Calu3 (cell line): ENCODE data around the gene CLEC4M. TPM values are rescaled to one million over a fixed set of nuclear protein-coding genes. Genes with fewer than 3 reads are reported as not detected.
"Not testable (repeated sequence)": the region's sequence is repeated elsewhere in the genome, so short reads cannot be mapped to it uniquely, and the experiment has no call there.

Experiments used
- BruUV-seq: library from RNA; stranded (reverse); fragments of 400-500 nt; replicated peaks from 2 replicates; lab custom pipeline; 2021; lab: Mats Ljungman, UMichigan
- CTCF ChIA-PET: fragments of 300-600 bp; sonication (Branson Sonifier 250); formaldehyde crosslinking; loops from one replicate; lab custom pipeline; 2022; ENCODE audit warnings: antibody characterized with exemption; lab: Charles Lee
- DNase-seq: peaks from one replicate; pipeline ENCODE4 v3.0.0; 2022
- H3K27ac Mint-ChIP-seq: one replicate; pipeline ENCODE4 v1.8.0; 2022; ENCODE audit warnings: mixed read lengths; ENCODE audit not compliant: unreplicated experiment
- H3K27me3 Mint-ChIP-seq: one replicate; pipeline ENCODE4 v1.8.0; 2022; ENCODE audit warnings: mixed read lengths; ENCODE audit not compliant: unreplicated experiment
- H3K36me3 Mint-ChIP-seq: one replicate; pipeline ENCODE4 v1.8.0; 2022; ENCODE audit warnings: mild to moderate bottlenecking, moderate library complexity, mixed read lengths; ENCODE audit not compliant: insufficient read depth, unreplicated experiment
- H3K4me1 Mint-ChIP-seq: one replicate; pipeline ENCODE4 v1.8.0; 2022; ENCODE audit warnings: mild to moderate bottlenecking, low read depth, mixed read lengths; ENCODE audit not compliant: unreplicated experiment
- H3K4me3 Mint-ChIP-seq: one replicate; pipeline ENCODE4 v1.8.0; 2022; ENCODE audit warnings: mild to moderate bottlenecking, low read depth, moderate library complexity, mixed read lengths; ENCODE audit not compliant: unreplicated experiment
- H3K9me3 Mint-ChIP-seq: one replicate; pipeline ENCODE4 v1.8.0; 2022; ENCODE audit warnings: low read depth, mixed read lengths; ENCODE audit not compliant: unreplicated experiment
- CTCF ChIP-seq: fragments of 200-600 bp; IDR thresholded peaks from one replicate; pipeline ENCODE4 v1.8.0; 2022; ENCODE audit warnings: antibody characterized with exemption; ENCODE audit not compliant: unreplicated experiment
- intact Hi-C: fragments of 100-400 bp; cut with micrococcal nuclease; formaldehyde crosslinking; loops from one replicate; pipeline ENCODE4 v1.10.0; 2022; ENCODE audit not compliant: unreplicated experiment
- total RNA-seq: library from RNA; stranded (reverse); gene quantifications from 2 replicates; pipeline ENCODE4 v1.2.3, GENCODE V29; 2022

Gene CLEC4M
- total RNA-seq, 1 experiment from 2014 or later = not detected

GRCh38 chr19:7744199-7744786 lies 18.8 kb upstream of the CLEC4M start:
- intact Hi-C loops = no loop called here
- BruUV-seq = no TSS peak
- CTCF ChIA-PET = no interaction called here

GRCh38 chr19:7744871-7745650 lies 18.0 kb upstream of the CLEC4M start:
- Mint-ChIP-seq H3K4me3 (no peak overlapping the region), H3K27ac (no peak overlapping the region), H3K27me3 (peaks cover 72% of the 10 kb centered on the region), H3K36me3 (no peaks in the 10 kb centered on the region), H3K9me3 (no peaks in the 10 kb centered on the region), H3K4me1 (peaks cover 2% of the 10 kb centered on the region)
- no TSS peak for BruUV-seq
- intact Hi-C loops = loop anchor here (5.0 kb wide), 1 partner anchor 52 kb away; no protein-coding TSS in a partner anchor
- TF ChIP-seq CTCF = no peak
- DNase-seq = no peak
- CTCF ChIA-PET = no interaction called here

More at GRCh38 chr19:7744199-7744786, 18.8 kb upstream of the CLEC4M start:
- no peak overlapping the region for H3K4me3 Mint-ChIP-seq
- peaks cover 75% of the 10 kb centered on the region for H3K27me3 Mint-ChIP-seq
- no peak for TF ChIP-seq CTCF
- no peaks in the 10 kb centered on the region for H3K36me3 Mint-ChIP-seq
- H3K27ac Mint-ChIP-seq = no peak overlapping the region
- no peak for DNase-seq
- no peaks in the 10 kb centered on the region for H3K9me3 Mint-ChIP-seq
- no peaks in the 10 kb centered on the region for H3K4me1 Mint-ChIP-seq

GRCh38 chr19:7746306-7746705 lies 16.7 kb upstream of the CLEC4M start:
- intact Hi-C loops = loop anchor here (5.0 kb wide), 1 partner anchor 51 kb away; no protein-coding TSS in a partner anchor
- peaks cover 69% of the 10 kb centered on the region for H3K27me3 Mint-ChIP-seq
- H3K4me3 Mint-ChIP-seq, H3K9me3 Mint-ChIP-seq, H3K27ac Mint-ChIP-seq, H3K36me3 Mint-ChIP-seq, CTCF ChIA-PET, H3K4me1 Mint-ChIP-seq, DNase-seq, BruUV-seq: not testable (repeated sequence)

GRCh38 chr19:7746903-7747884 lies 15.8 kb upstream of the CLEC4M start, which contains the start of gene CD209:
Gene CD209 (minus strand): TSS chr19:7747534. CDS start chr19:7747511, 23 bp downstream.
- H3K27me3 Mint-ChIP-seq = peaks cover 60% of the 10 kb centered on the region
- no peak within 1 kb of the TSS for H3K27ac Mint-ChIP-seq
- no peak for DNase-seq

More at GRCh38 chr19:7746903-7747884, 15.8 kb upstream of the CLEC4M start, which contains the start of gene CD209:
- Mint-ChIP-seq H3K4me3 (no peak within 1 kb of the TSS), H3K36me3 (no peaks in the 10 kb centered on the region), H3K9me3 (no peaks in the 10 kb centered on the region), H3K4me1 (peaks cover 8% of the 10 kb centered on the region)
- no peak for TF ChIP-seq CTCF
- BruUV-seq = no TSS peak
- intact Hi-C loops = loop anchor here (5.0 kb wide), 1 partner anchor 50 kb away; no protein-coding TSS in a partner anchor
- CTCF ChIA-PET = no interaction called here
